ENCODE results near the gene TP53RK. TPM values are rescaled to one million over a fixed set of nuclear protein-coding genes. Genes with fewer than 3 reads are reported as not detected.

The TP53RK gene
- total RNA-seq (10 to 100 TPM; 22.4 to 35.6 TPM), polyA plus RNA-seq (ENCODE audit: insufficient read length in 2 of 2) (10 to 100 TPM; 17.6 to 21.4 TPM)
- long read RNA-seq, donor 1, transcript TP53RK-202 (2 exons, 3,515 nt), result major isoform, 22 of 23 reads
- long read RNA-seq, donor 1, partial matches to known transcripts, result 0 of 23 reads
- long read RNA-seq, donor 1, other reads (novel, unspliced or antisense), result 0 of 23 reads
- long read RNA-seq, donor 2, transcript TP53RK-202 (2 exons, 3,515 nt), result major isoform, 5 of 5 reads
- long read RNA-seq, donor 2, partial matches to known transcripts, result 0 of 5 reads
- long read RNA-seq, donor 2, other reads (novel, unspliced or antisense), result 0 of 5 reads
- long read RNA-seq, donor 3, transcript TP53RK-202 (2 exons, 3,515 nt), result major isoform, 11 of 11 reads
- long read RNA-seq, donor 3, partial matches to known transcripts, result 0 of 11 reads
- long read RNA-seq, donor 3, other reads (novel, unspliced or antisense), result 0 of 11 reads
- long read RNA-seq, donor 4, transcript TP53RK-202 (2 exons, 3,515 nt), result major isoform, 20 of 21 reads
- long read RNA-seq, donor 4, partial matches to known transcripts, result 0 of 21 reads
- long read RNA-seq, donor 4, other reads (novel, unspliced or antisense), result 0 of 21 reads

DNA sequence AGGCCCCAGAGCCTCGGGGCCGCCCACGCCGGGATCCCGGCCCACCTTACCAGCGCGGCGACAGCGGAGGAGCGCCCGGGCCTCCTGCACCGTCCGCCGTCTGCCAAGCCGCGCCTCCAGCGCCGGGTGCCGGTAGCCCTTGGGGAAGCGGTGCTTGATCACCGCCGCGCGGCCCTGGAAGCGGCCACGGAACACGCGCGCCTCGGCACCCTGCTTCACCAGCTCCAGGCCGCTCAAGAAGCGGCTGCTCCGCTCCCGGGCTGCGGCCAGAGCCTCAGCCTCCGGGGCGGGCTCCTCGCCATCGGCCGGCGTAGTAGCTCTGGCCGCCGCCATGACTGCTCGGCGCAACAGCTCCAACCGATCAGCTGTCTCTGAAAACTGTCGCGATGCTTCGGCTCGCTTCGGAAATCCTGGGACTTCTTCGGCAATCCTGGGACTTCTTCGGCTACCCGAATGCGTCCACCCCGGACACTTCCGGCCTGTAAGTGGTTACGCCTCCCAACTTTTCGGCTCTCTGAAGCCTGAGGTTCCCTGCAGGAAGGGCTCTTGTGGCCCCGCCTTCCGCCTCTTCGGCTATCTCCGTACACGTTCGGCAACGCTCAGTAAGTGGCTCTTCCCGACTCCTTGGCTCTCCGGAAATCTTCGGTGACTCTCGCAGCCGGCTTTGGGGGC, at the start of gene TP53RK:
Gene TP53RK, minus strand, starts transcription at position 363 of the 672 bp plus-strand sequence. Its CDS starts 30 bp downstream, at position 333.
- DNase-seq (ENCODE audit: low read depth in 4 of 6, low spot score in 6 of 6), result peak; percentile 97 to 100 (median 99)
- no peaks in the 10 kb centered on the region for H3K36me3 ChIP-seq (ENCODE audit: control insufficient read depth, insufficient read depth, low read length)
- H3K27ac ChIP-seq (ENCODE audit: low read depth, low read length), result peak within 1 kb of the TSS; percentile 82
- no peaks in the 10 kb centered on the region for H3K9me3 ChIP-seq (ENCODE audit: control insufficient read depth, insufficient read depth, low read length)
- H3K4me3 ChIP-seq (ENCODE audit: low read depth, low read length), result peak within 1 kb of the TSS; percentile 77
- no peaks in the 10 kb centered on the region for H3K27me3 ChIP-seq (ENCODE audit: control insufficient read depth, insufficient read depth, low read length)
- under 1% methylated on average over 71 of the region's 71 CpGs for WGBS (ENCODE audit: insufficient coverage)
- peaks cover 12% of the 10 kb centered on the region for H3K4me1 ChIP-seq (ENCODE audit: control insufficient read depth, insufficient read depth, low read length)

DNA sequence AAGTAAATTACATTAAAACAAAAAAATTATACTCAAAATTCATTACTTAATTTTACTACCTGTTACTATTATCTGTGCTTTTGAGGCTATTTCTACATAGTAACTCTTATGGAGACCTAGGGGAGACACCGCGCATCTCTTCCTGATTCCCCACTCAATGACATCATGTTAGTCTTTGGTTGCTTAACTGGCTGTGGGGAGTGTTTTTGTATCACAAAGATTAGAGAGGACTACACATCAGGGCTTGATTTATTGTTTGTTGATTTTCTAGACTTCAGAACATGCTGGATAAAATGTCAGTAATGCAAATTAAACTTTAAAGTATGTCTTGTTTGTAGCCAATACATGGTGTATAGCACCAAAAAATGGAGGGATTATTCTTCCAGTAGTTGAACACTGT, 46.2 kb upstream of the TP53RK start:
- no peak for DNase-seq (ENCODE audit: low read depth in 4 of 6, low spot score in 6 of 6)
- Histone ChIP-seq H3K27me3 (ENCODE audit: control insufficient read depth, insufficient read depth, low read length) (no peaks in the 10 kb centered on the region), H3K4me1 (ENCODE audit: control insufficient read depth, insufficient read depth, low read length) (no peaks in the 10 kb centered on the region), H3K9me3 (ENCODE audit: control insufficient read depth, insufficient read depth, low read length) (no peaks in the 10 kb centered on the region), H3K4me3 (ENCODE audit: low read depth, low read length) (no peak overlapping the region), H3K36me3 (ENCODE audit: control insufficient read depth, insufficient read depth, low read length) (no peaks in the 10 kb centered on the region), H3K27ac (ENCODE audit: low read depth, low read length) (no peak overlapping the region)
- no CpG with 5 or more reads among the region's 2 CpGs for WGBS (ENCODE audit: insufficient coverage)

DNA sequence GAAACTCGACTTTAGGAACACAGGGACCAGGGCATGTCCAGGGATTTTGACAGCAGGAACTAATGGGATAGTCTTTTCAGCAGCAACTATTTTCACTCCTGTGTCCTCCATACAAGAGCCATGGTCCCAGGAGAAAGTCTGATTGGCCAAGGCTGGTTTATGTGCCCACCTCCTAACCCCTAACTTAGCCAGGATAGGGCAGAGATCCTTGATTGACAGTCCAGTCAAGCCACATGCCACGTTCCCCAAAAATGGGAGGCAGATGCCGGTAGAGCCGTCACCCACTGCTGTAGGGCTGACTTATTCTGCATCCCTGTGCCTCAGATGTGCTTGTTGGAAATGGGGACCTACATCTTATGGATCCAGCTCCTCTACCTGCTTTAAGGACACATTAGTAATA, 42.5 kb upstream of the TP53RK start:
- WGBS (ENCODE audit: insufficient coverage), result 86% methylated on average over 4 of the region's 4 CpGs
- peaks cover 5% of the 10 kb centered on the region for H3K36me3 ChIP-seq (ENCODE audit: control insufficient read depth, insufficient read depth, low read length)
- no peaks in the 10 kb centered on the region for H3K4me1 ChIP-seq (ENCODE audit: control insufficient read depth, insufficient read depth, low read length)
- no peak for DNase-seq (ENCODE audit: low read depth in 4 of 6, low spot score in 6 of 6)
- H3K4me3 ChIP-seq (ENCODE audit: low read depth, low read length), result no peak overlapping the region
- H3K27ac ChIP-seq (ENCODE audit: low read depth, low read length), result no peak overlapping the region
- H3K9me3 ChIP-seq (ENCODE audit: control insufficient read depth, insufficient read depth, low read length), result no peaks in the 10 kb centered on the region
- no peaks in the 10 kb centered on the region for H3K27me3 ChIP-seq (ENCODE audit: control insufficient read depth, insufficient read depth, low read length)

DNA sequence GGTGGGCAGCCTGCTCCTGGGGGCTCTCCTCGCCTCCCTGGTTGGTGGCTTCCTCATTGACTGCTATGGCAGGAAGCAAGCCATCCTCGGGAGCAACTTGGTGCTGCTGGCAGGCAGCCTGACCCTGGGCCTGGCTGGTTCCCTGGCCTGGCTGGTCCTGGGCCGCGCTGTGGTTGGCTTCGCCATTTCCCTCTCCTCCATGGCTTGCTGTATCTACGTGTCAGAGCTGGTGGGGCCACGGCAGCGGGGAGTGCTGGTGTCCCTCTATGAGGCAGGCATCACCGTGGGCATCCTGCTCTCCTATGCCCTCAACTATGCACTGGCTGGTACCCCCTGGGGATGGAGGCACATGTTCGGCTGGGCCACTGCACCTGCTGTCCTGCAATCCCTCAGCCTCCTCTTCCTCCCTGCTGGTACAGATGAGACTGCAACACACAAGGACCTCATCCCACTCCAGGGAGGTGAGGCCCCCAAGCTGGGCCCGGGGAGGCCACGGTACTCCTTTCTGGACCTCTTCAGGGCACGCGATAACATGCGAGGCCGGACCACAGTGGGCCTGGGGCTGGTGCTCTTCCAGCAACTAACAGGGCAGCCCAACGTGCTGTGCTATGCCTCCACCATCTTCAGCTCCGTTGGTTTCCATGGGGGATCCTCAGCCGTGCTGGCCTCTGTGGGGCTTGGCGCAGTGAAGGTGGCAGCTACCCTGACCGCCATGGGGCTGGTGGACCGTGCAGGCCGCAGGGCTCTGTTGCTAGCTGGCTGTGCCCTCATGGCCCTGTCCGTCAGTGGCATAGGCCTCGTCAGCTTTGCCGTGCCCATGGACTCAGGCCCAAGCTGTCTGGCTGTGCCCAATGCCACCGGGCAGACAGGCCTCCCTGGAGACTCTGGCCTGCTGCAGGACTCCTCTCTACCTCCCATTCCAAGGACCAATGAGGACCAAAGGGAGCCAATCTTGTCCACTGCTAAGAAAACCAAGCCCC, 36.2 kb upstream of the TP53RK start:
- Histone ChIP-seq H3K4me1 (ENCODE audit: control insufficient read depth, insufficient read depth, low read length) (no peaks in the 10 kb centered on the region), H3K9me3 (ENCODE audit: control insufficient read depth, insufficient read depth, low read length) (peaks cover 3% of the 10 kb centered on the region), H3K27ac (ENCODE audit: low read depth, low read length) (no peak overlapping the region), H3K27me3 (ENCODE audit: control insufficient read depth, insufficient read depth, low read length) (no peaks in the 10 kb centered on the region), H3K36me3 (ENCODE audit: control insufficient read depth, insufficient read depth, low read length) (peaks cover 19% of the 10 kb centered on the region), H3K4me3 (ENCODE audit: low read depth, low read length) (no peak overlapping the region)
- WGBS (ENCODE audit: insufficient coverage), result 97% methylated on average over 27 of the region's 27 CpGs
- DNase-seq (ENCODE audit: low read depth in 4 of 6, low spot score in 6 of 6), result no peak

DNA sequence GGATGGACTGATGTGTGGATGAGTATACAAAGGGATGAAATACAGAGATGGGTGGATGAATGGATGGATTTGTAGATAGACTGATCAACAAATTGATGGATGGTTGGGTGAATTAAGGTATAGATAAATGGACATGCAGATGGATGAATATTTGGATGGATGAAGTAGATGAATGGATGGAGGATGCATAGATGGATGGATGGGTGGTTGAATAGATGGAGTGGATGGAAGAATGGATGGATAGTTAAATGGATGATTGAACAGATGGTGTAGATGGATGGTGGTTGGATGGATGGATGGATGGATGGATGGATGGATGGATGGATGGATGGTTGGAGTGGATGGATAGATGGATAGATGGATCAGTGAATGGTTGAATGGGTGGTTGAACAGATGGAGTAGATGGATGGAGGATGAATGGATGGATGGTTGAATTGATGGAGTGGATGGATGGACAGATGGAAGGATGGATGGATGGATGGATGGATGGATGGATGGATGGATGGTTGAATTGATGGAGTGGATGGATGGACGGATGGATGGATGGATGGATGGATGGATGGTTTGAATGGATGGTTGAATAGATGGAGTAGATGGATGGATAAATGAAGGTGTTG, 35.2 kb upstream of the TP53RK start:
- WGBS (ENCODE audit: insufficient coverage), result no CpG with 5 or more reads among the region's 1 CpG
- Histone ChIP-seq H3K9me3 (ENCODE audit: control insufficient read depth, insufficient read depth, low read length) (peaks cover 3% of the 10 kb centered on the region), H3K27me3 (ENCODE audit: control insufficient read depth, insufficient read depth, low read length) (no peaks in the 10 kb centered on the region), H3K36me3 (ENCODE audit: control insufficient read depth, insufficient read depth, low read length) (peaks cover 19% of the 10 kb centered on the region), H3K4me3 (ENCODE audit: low read depth, low read length) (no peak overlapping the region), H3K4me1 (ENCODE audit: control insufficient read depth, insufficient read depth, low read length) (no peaks in the 10 kb centered on the region), H3K27ac (ENCODE audit: low read depth, low read length) (no peak overlapping the region)
- DNase-seq (ENCODE audit: low read depth in 4 of 6, low spot score in 6 of 6), result no peak

DNA sequence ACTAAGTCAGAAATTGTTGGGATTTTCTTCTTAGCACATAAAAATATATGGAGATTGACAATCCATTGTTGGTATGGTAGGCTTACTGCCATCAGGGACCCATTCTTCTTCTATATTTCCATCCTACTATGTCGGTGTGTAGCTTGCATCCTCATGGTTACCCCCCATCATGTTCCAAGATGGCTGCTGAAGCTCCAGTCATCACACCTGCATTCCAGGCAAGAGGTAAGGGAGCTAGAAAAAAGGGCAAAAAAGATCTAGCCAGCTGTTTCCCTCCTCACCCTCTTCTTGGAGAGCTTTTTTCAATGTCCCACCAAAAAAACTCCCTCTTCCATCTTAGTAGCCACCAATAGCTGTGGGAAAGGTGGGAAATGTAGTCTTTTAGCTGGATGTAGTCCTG, 33.8 kb upstream of the TP53RK start:
- H3K4me1 ChIP-seq (ENCODE audit: control insufficient read depth, insufficient read depth, low read length), result no peaks in the 10 kb centered on the region
- peaks cover 15% of the 10 kb centered on the region for H3K36me3 ChIP-seq (ENCODE audit: control insufficient read depth, insufficient read depth, low read length)
- H3K9me3 ChIP-seq (ENCODE audit: control insufficient read depth, insufficient read depth, low read length), result peaks cover 3% of the 10 kb centered on the region
- no CpG with 5 or more reads among the region's 1 CpG for WGBS (ENCODE audit: insufficient coverage)
- DNase-seq (ENCODE audit: low read depth in 4 of 6, low spot score in 6 of 6), result no peak
- H3K27me3 ChIP-seq (ENCODE audit: control insufficient read depth, insufficient read depth, low read length), result no peaks in the 10 kb centered on the region
- no peak overlapping the region for H3K27ac ChIP-seq (ENCODE audit: low read depth, low read length)
- H3K4me3 ChIP-seq (ENCODE audit: low read depth, low read length), result no peak overlapping the region

DNA sequence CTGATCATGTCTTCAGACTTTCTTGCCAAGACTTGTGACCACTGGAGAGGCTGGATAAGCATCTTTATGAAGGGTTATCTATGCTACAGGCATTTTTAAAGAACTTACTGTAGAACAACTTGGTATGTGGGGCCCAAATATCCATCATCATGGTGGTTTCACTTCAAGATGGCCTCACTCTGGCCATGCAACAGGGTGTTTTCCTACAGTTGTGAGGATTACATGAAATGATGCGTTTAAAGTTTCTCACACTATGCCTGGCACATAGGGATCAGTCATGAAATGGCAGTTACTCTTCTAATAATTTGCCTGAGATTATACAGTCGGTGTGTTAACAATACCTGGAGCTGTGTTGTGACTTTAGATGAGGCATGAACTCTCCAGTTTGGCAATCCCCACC, 33.2 kb upstream of the TP53RK start:
- 92% methylated on average over 2 of the region's 2 CpGs for WGBS (ENCODE audit: insufficient coverage)
- Histone ChIP-seq H3K27me3 (ENCODE audit: control insufficient read depth, insufficient read depth, low read length) (no peaks in the 10 kb centered on the region), H3K9me3 (ENCODE audit: control insufficient read depth, insufficient read depth, low read length) (peaks cover 3% of the 10 kb centered on the region), H3K27ac (ENCODE audit: low read depth, low read length) (no peak overlapping the region), H3K36me3 (ENCODE audit: control insufficient read depth, insufficient read depth, low read length) (peaks cover 15% of the 10 kb centered on the region), H3K4me1 (ENCODE audit: control insufficient read depth, insufficient read depth, low read length) (no peaks in the 10 kb centered on the region), H3K4me3 (ENCODE audit: low read depth, low read length) (no peak overlapping the region)
- no peak for DNase-seq (ENCODE audit: low read depth in 4 of 6, low spot score in 6 of 6)

DNA sequence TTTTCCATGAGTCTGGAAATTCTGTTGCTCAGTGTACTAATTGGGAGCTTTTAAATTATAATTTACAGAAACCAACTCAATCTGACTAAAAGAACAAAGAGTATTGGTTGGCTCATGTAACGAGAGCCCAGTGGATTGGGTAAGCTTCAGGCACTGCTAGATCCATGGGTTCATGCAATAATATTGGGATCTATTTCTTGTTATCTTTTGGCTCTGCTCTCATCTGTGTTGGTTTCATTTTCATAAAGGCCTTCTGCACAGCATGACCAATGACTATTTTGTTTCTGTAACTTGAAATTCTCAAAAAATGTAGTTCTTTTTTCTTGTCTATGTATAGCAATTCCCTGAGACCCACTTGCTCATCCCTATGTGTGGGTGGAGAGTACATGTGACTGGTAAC, 32.2 kb upstream of the TP53RK start:
- WGBS (ENCODE audit: insufficient coverage), result no CpG with 5 or more reads among the region's 1 CpG
- H3K9me3 ChIP-seq (ENCODE audit: control insufficient read depth, insufficient read depth, low read length), result peaks cover 3% of the 10 kb centered on the region
- no peak for DNase-seq (ENCODE audit: low read depth in 4 of 6, low spot score in 6 of 6)
- no peaks in the 10 kb centered on the region for H3K27me3 ChIP-seq (ENCODE audit: control insufficient read depth, insufficient read depth, low read length)
- no peaks in the 10 kb centered on the region for H3K4me1 ChIP-seq (ENCODE audit: control insufficient read depth, insufficient read depth, low read length)
- H3K36me3 ChIP-seq (ENCODE audit: control insufficient read depth, insufficient read depth, low read length), result peaks cover 15% of the 10 kb centered on the region
- no peak overlapping the region for H3K4me3 ChIP-seq (ENCODE audit: low read depth, low read length)
- H3K27ac ChIP-seq (ENCODE audit: low read depth, low read length), result no peak overlapping the region

Measured in spinal cord (tissue), 10 donors.